PC-9 (cell line): ENCODE results near the gene AZU1.
"Not testable (repeated sequence)": the region's sequence is repeated elsewhere in the genome, so short reads cannot be mapped to it uniquely, and the experiment has no call there.

Experiments
- CTCF ChIP-seq: fragments of 200-600 bp; sonication (generic); conservative IDR thresholded peaks from 2 replicates; pipeline ENCODE4 v1.6.1; 2017; ENCODE audit warnings: mixed run types, antibody characterized with exemption, mild to moderate bottlenecking, moderate library complexity
- EZH2 ChIP-seq: fragments of 200-600 bp; sonication (generic); IDR thresholded peaks from 2 replicates; pipeline ENCODE4 v1.8.0; 2017; ENCODE audit warnings: antibody characterized with exemption, low read depth

DNA sequence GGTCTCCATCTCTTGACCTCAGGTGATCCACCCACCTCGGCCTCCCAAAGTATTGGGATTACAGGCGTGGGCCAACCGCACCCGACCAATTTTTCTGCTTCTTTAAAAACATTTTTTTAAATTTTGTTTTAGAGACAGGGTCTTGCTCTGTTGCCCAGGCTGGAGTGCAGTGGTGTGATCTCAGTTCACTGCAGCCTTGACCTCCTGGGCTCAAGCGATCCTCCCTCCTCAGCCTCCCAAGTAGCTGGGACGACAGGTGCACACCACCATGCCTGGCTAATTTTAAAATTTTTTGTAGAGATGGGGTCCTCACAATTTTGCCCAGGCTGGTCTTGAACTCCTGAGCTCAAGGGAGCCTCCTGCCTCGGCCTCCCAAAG is 15.2 kb downstream of the AZU1 start:
- TF ChIP-seq CTCF, EZH2: not testable (repeated sequence)
